GM18951 (cell line): ENCODE results near the gene SLC12A7.

ENCODE experiments used
- POLR2A ChIP-seq: IDR thresholded peaks from 4 replicates; pipeline ENCODE4 v1.6.1; 2011; ENCODE audit warnings: mild to moderate bottlenecking; ENCODE audit not compliant: insufficient read length, insufficient read depth; ENCODE audit errors: extremely low read depth
- in situ Hi-C: fragments of 300-500 bp; cut with MboI; formaldehyde crosslinking; loops from one replicate; pipeline ENCODE4 v1.12.0; 2022; ENCODE audit warnings: low sequenced_read_pairs, mixed read lengths, inconsistent platforms; ENCODE audit not compliant: unreplicated experiment

The SLC12A7 gene

GRCh38 chr5:1059884-1060263 lies 52.0 kb downstream of the SLC12A7 start:
- in situ Hi-C loops, result no loop called here
- TF ChIP-seq POLR2A, result no peak

DNA sequence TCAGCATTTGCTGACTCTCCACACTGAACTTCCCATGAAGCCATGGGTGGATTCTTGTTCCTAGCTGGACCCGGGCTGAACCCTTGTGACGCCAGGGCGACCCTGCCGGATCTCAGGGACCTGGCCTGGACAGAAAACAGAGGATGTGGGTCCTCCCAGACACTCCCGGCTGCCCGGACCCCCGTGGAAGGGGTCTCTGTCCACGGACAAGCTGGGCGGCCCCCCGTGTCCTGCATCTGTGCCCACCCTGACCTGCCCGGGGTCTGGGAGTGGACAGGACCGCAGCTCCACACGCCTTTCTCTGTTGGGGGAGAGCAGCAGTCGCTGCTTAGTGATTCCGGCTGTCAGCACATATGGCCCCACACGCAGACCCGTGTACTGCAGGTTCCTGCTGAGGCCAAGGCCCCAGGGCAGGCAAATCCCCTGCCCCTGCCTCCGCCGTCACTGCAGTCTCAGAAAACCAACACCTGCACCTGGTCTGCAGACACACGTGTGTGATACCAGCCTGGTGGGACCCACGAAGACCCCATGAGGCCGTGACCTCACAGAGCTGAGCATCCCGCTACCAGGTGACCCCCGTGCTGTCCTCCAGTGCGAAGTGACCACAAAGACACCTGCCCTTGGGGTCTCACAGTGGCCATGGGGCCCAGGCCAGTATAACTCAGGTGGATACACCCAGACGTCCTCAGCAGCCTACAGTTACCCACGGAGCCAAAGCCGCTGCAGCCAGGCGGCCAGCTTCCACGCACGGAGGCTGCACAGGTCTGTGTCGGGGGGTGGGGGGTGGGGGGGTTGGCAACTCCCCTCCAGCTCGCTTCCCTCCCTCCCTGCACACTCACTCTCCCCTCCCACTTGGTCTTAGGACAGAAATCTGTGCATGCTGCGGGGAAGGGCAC lies 52.6 kb downstream of the SLC12A7 start:
- TF ChIP-seq POLR2A, result no peak
- in situ Hi-C loops, result no loop called here

DNA sequence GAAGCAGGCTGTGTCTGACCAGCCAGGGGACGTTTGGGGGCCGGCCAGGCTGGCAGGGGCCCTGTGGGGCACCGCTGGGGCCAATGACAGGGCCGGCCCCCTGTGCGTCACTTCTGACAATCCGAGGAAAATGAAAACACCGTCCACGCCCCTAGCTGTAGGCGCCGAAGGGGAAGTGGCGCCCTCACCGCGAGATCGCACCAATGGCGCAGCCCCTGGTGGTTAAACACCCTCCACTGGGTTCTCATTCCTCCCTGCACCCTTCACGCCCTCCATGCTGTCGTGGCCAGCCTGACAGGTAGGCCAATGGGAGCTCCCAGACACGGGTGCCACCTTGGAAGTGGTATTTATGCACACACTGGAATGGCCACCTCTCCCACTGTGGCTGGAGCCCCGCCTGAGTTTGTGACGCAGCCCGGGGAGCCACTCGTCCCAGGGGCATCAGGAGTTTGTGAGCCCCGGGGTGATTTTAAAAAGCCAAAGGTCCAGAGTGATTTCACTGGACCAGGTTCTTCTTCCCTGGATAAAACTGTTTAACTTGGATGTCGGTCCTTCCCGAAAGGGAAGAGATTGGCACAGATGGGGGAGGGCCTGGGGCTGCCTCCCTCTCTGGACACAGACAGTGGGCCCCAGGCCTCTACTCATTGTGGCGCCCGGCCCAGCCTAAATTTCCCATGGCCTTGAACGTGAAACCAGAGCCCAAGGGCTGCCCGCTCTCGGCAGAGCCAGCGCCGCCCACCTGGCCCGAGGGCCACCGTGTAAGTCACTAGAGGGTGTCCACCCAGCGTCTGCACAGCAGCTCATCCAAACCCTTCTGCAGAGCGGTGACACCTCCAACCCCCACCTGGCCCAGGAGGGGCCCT lies 53.5 kb downstream of the SLC12A7 start:
- in situ Hi-C loops, result no loop called here

DNA sequence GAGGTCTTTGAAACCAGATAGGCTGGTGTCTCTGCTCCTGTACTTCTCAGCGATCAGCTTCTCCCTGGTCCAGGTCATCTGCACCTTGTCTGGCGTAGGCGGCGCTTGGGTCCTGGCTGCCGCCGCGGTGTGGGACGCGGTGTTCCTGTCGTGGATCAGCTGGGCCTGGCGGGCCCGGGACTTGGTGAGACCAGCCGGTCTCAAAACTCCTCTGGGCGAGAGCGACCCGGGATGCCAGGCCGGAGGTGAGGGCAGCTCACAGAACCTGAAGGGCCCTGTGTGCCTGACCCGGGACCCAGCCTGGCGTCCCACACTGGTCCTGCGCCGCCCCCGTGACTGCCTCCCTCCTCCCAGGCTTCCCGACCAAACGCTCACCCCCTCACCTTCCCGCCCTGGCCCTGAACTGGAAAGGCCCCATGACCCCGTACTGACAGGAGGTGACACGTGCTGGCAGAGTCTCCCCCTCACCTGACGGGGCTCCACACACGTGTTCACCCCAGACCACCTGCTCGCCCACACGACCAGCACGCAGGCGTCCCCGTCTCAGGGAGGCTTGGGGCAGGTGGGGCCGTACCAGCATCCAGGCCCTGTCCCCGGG lies 54.3 kb downstream of the SLC12A7 start:
- in situ Hi-C loops, result no loop called here
- TF ChIP-seq POLR2A, result no peak

More for the DNA sequence above, 53.5 kb downstream of the SLC12A7 start:
- TF ChIP-seq POLR2A, result no peak

DNA sequence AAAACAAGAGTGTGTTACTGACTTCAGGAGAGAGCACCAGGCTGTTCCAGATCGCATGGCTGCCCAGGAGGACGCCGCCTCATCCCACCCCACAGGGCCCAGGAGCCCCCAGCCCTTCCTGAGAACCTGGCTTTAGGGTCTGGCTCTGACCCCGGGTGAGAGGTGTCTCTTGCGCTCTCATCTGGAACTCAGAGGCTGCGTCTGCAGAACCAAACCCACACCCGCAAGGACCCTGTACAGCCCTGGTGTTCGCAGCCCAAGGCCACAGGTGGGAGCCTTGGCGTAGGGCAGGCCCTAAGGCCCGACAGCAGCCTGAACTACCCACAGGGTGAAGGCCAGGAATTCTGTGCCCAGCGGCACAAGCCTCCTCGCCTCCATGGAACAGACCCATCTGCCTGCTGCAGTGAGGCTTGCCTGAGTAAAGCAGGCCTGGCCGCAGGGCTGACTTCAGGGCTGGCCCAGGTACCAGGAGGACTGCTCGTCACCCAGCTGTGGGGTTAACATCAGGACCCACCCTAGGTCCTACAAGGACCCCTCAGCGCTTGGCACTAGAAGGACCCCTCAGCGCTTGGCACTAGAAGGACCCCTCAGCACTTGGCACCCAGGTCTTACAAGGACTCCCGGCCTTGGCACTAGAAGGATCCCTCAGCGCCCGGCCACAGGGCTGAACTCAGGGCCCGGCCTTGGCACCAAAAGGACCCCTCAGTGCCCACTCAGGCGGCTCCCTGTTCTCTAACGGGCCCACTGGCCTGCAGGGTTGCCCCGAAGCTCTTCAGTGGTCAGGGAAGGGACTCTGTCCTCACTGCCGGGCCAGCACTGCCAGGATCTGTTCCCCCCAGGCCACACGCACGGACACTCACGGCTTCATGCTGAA lies 55.0 kb downstream of the SLC12A7 start:
- in situ Hi-C loops, result no loop called here
- no peak for TF ChIP-seq POLR2A

GRCh38 chr5:1055896-1056610 lies 55.8 kb downstream of the SLC12A7 start:
- no peak for TF ChIP-seq POLR2A
- in situ Hi-C loops, result no loop called here

- in situ Hi-C loops, result no loop called here
Observed at GRCh38 chr5:1054799-1055775, 56.8 kb downstream of the SLC12A7 start.

DNA sequence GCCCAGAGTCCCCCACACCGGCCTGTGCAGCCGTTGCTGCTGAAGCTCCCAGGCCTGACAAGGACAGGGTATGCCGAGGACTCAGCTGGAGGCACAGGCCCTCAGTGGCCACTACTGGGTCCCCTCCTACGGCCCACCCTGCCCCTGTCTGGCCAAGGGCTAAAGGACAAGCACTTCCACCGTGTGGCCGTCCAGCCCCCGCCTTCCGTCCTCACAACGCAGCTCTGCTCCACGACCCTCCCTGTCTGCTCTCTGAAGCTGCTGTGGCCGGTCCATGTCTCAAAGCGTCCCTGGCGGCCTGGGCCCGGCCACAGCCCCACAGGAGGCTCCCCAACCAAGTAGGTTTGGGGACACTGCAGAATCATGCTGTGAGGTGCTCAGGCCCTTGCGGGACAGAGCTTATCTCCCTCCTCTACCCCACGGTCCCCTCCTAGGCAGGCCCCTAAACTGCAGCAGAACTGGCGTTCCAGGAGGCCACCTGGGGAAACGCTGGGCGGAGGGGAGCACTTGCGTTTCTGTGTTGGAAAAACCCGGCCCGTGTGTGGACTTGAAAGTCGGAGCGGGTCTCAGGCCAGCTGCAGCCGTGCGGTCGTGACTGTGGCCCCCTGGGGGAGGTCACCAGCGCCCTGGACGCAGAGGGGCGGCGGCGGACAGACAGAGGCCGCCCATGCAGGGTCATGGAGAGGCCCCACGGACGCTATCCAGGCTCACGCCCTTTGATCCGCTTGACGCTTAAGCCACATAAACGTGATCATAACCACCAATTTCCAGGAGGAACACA lies 57.7 kb downstream of the SLC12A7 start:
- in situ Hi-C loops, result no loop called here
- no peak for TF ChIP-seq POLR2A

More at GRCh38 chr5:1054799-1055775, 56.8 kb downstream of the SLC12A7 start:
- TF ChIP-seq POLR2A, result no peak

GRCh38 chr5:1053391-1054017 lies 58.4 kb downstream of the SLC12A7 start:
- in situ Hi-C loops, result no loop called here
- no peak for TF ChIP-seq POLR2A
